IPS DF 19.7 (cell line): ENCODE results near the gene RFXANK.
"Not testable (repeated sequence)": the region's sequence is repeated elsewhere in the genome, so short reads cannot be mapped to it uniquely, and the experiment has no call there.

Experiments used
- DNase-seq: peaks from one replicate; pipeline ENCODE4 v3.0.0-alpha.2; 2013; ENCODE audit warnings: low read depth, low spot score

The RFXANK gene

DNA sequence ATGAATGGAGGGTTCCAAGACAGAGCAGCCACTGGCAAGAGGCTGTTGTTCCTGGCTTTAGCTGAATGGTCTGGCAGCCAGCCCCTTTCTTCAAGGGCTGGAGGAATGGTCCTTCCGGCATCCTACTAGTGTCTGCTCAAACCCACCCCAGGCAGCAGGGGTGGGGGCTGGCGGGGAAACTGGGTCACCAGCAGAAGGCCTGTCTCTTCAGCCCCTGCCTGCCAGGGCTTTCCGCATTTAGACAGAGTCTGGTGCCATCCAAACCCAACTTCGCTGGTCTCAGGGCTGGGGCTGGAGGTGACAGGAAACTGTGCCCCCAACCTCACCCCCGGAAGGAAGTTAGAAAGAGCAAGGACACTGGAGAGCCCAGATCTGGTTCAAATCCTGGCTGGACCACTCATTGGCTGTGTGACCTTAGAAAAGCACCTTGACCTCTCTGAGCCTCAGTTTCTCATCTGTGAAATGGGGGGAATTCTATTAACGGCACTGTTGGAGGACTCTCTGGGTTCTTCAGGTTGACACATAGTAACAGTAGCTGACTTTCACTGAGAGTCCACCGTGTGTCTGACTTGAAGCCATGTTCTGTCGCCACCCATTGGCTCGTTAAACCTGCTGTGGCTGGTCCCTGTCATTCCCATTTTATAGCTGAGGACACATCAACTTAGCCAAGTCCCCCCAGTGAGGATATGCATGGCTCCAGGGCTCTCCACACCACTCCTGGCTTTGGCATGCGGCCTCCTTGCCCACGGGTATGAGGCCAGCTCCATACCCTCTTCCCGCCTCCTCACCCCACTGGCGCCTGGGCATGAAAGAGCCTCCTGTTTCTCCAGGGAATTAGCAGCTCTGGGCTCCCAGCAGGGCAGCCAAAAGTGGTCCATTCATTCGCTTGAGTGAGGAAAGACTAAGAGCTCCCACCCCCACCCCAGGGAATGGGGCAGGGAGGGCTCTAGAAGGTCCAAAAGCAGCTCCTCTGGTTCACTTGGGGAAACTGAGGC is 13.7 kb downstream of the RFXANK start:
- DNase-seq = no peak

DNA sequence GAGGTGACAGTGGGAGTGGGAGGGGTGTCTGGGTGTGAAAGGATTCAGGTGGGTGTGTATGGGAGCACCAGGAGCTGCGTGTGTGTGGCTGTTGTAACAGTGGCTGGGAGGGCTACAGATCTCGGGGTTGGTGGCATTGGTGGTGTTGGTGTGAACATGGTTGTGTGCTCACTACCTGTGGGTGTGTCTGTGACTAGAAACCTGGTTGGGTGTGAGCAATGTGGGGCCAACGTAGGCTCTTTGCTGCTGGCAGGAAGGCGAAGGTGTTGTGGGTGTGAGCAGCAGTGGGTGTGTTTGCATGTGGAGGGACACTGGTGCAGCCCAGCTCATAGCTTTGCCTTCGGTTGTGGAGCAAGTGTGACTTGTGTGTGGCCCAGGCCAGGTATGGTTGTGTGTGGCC is 14.9 kb downstream of the RFXANK start:
- no peak for DNase-seq

DNA sequence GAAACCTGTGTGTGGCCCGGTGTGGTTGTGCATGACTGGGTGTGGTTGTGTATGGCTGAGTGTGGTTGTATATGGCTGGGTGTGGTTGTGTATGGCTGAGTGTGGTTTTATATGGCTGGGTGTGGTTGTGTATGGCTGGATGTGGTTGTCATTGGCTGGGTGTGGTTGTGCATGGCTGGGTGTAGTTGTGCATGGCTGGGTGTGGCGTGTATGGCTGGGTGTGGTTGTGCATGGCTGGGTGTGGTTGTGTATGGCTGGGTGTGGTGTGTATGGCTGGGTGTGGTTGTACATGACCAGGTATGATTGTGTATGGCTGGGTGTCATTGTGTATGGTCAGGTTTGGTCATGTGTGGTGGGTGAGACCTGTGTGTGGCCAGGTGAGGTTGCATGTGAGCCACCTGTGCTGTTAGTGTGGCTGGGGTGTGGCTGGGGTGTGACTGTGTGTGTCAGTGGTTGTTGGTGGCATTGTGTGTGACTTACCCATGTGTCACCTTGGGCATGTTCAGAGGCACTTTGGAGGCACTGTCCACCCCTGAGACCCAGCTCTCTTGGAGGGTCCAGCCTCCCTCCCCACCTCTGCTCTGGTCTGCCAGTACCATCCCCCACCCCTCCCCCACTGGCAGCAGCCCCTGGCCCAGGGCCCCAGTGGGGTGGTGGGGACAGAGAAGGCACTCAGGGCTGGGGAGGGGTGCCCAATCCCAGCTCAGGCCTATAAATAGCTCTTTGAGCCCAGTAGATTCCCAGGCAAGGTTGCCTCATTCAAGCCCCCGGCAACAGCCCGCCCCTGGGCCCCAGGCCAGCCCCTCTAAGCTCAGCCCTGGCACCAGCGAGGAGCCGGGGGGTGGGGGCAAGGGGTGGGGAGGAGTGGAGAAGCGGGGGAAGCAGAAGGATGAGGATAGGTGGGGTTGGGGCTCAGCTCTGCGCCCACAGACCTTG is 15.8 kb downstream of the RFXANK start:
- no peak for DNase-seq

DNA sequence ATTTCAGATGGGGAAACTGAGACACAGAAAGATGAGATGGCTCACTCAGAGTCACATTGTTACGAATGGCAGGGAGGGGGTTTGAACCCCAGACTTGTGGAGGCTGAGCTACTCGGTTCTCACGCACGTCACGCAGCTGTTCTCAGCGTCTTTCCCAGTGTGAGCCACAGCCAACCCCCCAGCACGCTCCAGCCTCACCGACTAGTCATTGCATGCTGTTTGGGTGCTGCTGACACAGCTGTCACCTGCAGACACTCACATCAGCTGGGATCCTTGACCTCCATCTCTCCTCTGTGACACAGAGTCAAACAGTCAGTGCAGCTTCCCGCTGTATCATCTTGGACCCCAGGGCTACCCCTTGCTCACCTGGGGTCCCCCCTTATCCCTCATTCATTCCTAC is 17.3 kb downstream of the RFXANK start:
- no peak for DNase-seq

DNA sequence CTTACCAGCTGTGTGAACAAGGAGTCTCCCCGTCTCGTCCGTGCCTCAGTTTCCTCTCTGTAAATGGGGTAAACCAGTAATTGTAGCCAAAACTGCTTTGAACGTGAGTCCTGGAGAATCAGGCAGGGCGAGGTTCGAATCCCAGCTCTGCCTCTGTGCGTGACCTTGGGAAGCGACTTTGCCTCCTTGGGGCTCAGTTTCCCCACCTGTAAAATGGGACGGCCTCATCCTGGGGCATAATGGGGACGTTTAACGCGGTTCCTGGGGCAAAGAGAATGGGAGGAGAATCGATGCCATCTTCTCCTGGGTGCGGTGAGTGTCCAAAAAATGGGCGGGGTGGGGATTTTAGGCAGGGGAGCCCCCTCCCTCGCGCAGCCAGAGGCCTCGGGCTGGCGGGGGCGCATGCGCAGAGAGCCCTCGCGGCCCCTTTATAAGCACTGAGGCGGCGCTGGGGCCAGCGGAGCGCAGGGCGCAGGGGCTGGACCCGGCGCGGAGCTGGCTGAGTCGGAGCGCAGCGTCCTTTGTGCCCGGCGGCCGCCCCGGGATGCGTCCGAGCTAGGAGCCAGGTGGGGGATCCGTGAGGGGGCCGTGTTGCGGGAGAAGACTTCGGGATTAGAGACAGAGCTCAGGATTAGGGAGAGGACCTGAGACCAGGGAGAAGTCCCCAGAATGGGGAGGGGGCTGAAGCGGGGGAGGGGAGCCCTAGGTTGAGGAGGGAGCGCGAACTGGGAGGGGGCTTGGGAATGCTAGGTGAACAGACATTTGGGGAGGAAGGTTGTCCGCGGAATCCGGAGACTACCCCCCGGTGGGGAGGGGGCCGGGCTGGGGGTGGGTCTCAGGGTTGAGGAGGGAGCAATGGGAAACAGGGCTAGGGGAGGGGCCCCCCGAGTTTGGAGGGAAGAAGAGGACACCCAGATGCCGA is 19.7 kb downstream of the RFXANK start, which contains the start of gene NCAN:
Gene NCAN, plus strand, starts transcription at position 460 of the 922 bp plus-strand sequence. CDS start 4,996 bp downstream, outside the sequence.
- no peak for DNase-seq

GRCh38 chr19:19212916-19213315 is 20.9 kb downstream of the RFXANK start:
- no peak for DNase-seq

GRCh38 chr19:19213426-19214158 is 21.5 kb downstream of the RFXANK start:
- DNase-seq = no peak

GRCh38 chr19:19214159-19214490 is 22.1 kb downstream of the RFXANK start:
- DNase-seq = no peak

DNA sequence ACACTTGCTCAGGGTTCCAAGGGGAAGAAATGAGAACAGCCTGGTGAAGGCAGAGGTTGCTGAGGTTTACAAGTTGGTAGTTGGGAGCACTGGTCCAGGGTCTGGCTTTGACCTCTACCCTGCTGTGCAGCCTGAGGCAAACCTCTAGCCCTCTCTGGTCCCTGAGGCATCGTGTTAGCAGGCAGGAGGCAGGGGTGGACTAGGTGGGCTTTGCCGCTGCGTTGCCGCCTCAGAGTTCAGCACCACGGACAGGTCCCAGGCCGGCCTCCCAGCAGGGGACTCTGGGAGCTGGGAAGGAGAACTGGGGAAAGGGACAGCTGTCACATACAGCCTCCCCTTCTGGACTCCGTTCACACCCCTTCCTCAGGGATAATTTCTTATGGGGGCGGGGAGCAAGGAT is 22.8 kb downstream of the RFXANK start:
- DNase-seq = no peak

DNA sequence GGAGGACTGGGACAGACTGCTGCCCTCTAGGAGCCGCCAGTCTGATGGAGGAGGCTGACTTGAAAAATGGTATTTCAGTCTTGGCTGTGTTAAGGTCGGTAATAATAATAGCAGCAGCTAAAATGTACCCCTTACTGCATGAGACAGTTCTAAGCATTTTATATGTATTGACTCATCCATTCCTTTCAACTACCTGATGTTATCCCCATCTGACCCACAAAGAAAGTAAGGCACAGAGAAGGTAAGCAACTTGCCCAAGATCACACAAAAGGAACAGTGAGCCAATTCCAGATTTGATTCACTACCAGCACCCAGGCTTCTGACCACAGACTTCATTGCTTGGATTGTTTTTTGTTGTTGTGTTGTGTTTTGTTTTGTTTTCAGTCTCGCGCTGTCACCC is 23.7 kb downstream of the RFXANK start:
- no peak for DNase-seq

DNA sequence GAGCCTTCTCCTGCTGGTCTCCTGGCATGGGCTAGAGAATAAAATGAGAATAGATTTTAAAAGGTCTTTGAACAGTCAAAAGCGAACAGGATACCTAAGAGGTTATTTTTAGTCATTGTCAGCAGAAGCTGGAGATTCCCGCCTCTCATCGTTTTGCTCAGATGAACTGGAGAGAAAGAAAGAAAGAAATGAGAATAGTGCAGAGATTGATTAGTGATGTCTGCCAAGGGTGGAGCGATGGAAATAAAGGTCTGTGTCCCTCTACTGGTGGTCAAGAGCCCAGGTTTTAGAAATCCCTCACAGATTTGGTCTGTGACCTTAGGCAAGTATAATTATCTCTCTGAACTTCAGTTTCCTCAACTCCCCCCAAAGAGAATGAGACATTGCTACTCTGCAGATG is 25.0 kb downstream of the RFXANK start:
- DNase-seq = peak; percentile 69

- no peak for DNase-seq
Measured at GRCh38 chr19:19218911-19219310, 26.9 kb downstream of the RFXANK start.

DNA sequence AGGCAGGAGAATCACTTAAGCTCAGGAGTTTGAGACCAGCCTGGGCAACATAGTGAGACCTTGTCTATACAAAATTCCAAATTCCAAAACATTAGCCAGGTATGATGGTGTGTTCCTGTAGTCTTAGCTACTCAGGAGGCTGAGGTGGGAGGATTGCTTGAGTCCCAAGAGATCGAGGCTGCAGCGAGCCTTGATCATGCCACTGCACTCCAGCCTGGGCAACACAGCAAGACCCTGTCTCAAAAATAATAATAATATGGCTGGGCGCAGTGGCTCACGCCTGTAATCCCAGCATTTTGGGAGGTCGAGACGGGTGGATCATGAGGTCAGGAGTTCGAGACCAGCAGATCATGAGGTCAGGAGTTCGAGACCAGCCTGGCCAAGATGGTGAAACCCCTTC is 28.9 kb downstream of the RFXANK start:
- DNase-seq = not testable (repeated sequence)

DNA sequence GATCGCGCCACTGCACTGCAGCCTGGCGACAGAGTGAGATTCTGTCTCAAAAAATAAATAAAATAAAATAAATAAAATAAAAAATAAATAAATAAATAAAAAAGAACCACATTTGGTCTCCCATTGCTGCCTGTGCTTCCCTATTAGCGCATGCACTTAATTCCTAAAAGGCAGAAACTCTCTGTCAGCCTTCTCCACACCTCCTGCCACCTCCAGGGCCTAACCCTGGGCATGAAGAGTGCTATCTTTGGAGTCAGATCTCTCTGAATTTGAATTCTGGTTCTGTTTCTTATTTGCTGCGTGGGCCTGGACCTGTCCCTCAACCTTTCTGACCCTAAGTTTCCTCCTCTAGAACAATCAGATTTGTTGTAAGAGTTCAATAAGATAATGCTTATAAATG is 31.0 kb downstream of the RFXANK start:
- DNase-seq = no peak

GRCh38 chr19:19223636-19224035 is 31.6 kb downstream of the RFXANK start:
- no peak for DNase-seq

DNA sequence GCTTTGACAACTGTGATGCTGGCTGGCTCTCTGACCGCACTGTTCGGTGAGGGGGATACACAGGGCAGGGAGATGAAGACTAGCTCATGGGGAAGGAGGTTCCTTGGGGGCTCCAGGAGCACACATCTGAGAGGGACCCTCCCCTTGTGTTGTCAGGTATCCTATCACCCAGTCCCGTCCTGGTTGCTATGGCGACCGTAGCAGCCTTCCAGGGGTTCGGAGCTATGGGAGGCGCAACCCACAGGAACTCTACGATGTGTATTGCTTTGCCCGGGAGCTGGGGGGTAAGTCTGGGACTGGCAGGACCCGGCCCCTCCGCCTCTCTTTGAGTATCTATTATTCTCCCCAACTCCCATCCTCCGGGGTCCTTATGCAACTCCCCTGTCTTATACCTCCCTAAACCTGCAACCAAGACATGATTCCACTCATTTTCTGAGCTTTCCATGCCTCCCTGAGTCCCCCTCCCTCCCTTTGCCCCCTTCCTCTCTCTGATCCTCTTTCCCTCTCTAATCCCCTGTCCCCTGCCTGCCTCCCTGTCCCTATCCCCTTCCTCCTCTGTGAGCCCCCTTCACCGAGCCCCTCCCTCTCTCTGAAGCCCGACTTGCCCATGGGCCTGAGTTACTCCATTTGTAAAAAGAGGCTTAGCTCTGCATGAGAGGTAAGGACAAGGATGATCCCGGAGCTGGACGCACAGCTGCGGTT is 32.2 kb downstream of the RFXANK start:
- DNase-seq = no peak

GRCh38 chr19:19224852-19225494 is 32.9 kb downstream of the RFXANK start:
- DNase-seq = peak; percentile 57

DNA sequence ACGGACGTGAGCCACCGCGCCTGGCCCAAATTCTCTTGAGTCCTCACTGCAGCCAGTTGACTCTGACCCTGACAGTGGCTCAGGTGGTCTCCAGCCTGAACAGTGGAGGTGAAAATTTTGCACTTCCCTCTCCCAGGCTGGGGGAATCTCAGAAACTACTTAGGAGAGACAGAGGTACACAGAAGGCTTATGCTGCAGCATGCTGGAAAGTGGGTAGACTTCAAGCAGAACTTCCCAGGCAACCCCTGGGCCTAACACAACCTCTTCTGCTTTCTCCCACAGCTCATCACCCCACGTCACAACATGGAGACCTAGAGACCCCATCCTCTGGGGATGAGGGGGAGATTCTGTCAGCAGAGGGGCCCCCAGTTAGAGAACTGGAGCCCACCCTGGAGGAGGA is 34.1 kb downstream of the RFXANK start:
- no peak for DNase-seq

GRCh38 chr19:19226663-19227062 is 34.6 kb downstream of the RFXANK start:
- no peak for DNase-seq
